Mammary epithelial cell (primary cell): ENCODE measurements around the gene PERCC1.

Experiments used
- EZH2 ChIP-seq: IDR thresholded peaks from 2 replicates; pipeline ENCODE4 v1.6.1; 2012; ENCODE audit warnings: low read length, inconsistent platforms, borderline replicate concordance
- TF ChIP-seq, protein P1 (sequence below), 2 donors: IDR thresholded peaks in 1 of 2; conservative IDR thresholded peaks in 1 of 2; 2 replicates each; pipeline ENCODE4 v1.5.1; 2011 to 2012; ENCODE audit warnings: inconsistent platforms in 2 of 2, low read length in 2 of 2, mild to moderate bottlenecking in 2 of 2, control low read depth in 1 of 2, low read depth in 1 of 2; ENCODE audit not compliant: insufficient read depth in 1 of 2; ENCODE audit errors: extremely low read depth in 1 of 2

DNA sequence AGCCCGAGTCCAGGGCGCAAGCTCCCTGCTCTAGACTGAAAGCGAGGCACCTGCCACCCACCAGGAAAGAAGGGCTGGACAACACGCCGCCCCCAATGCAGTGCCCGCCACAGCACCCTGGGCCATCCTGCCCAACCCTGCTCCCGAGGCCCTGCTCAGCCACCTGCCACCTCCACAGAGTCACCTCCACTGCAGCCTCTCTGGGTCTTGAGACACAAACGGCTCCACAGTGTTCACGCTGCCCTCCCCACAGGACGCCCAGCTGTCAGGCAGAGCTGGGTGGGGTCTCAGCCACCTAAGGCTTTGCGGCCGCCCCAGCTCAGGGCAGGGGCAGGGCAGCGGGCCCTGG lies 34.7 kb downstream of the PERCC1 start:
- TF ChIP-seq, protein P1, sequence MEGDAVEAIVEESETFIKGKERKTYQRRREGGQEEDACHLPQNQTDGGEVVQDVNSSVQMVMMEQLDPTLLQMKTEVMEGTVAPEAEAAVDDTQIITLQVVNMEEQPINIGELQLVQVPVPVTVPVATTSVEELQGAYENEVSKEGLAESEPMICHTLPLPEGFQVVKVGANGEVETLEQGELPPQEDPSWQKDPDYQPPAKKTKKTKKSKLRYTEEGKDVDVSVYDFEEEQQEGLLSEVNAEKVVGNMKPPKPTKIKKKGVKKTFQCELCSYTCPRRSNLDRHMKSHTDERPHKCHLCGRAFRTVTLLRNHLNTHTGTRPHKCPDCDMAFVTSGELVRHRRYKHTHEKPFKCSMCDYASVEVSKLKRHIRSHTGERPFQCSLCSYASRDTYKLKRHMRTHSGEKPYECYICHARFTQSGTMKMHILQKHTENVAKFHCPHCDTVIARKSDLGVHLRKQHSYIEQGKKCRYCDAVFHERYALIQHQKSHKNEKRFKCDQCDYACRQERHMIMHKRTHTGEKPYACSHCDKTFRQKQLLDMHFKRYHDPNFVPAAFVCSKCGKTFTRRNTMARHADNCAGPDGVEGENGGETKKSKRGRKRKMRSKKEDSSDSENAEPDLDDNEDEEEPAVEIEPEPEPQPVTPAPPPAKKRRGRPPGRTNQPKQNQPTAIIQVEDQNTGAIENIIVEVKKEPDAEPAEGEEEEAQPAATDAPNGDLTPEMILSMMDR (conservative IDR thresholded peaks at IDR 0.05 in 1 of 2, IDR thresholded peaks at IDR 0.05 in 1 of 2; ENCODE audit: extremely low read depth in 1 of 2, insufficient read depth in 1 of 2, low read depth in 1 of 2, low read length in 2 of 2): no peak
- no peak for TF ChIP-seq EZH2
